B cell (primary cell): ENCODE results near the gene NPTN. TPM values are rescaled to one million over a fixed set of nuclear protein-coding genes. Genes with fewer than 3 reads are reported as not detected.
"Not testable (repeated sequence)": the region's sequence is repeated elsewhere in the genome, so short reads cannot be mapped to it uniquely, and the experiment has no call there.

ENCODE experiments used
- ATAC-seq: fragments of 200-7000 bp; cut with Tn5 transposase; one replicate; pipeline ENCODE4 v1.10.0; 2021; ENCODE audit warnings: low read depth, mild to moderate bottlenecking, moderate number of reproducible peaks, moderate library complexity
- CTCF ChIA-PET: fragments of 350-600 bp; sonication (Branson Sonifier 250); formaldehyde crosslinking; loops from one replicate; lab custom pipeline; 2021; ENCODE audit warnings: antibody characterized with exemption, inconsistent platforms; lab: Charles Lee
- POLR2A ChIA-PET: fragments of 350-600 bp; sonication (Branson Sonifier 250); formaldehyde crosslinking; loops from one replicate; lab custom pipeline; 2021; ENCODE audit warnings: antibody characterized with exemption; lab: Charles Lee
- DNase-seq: peaks from one replicate; pipeline ENCODE4 v3.0.0; 2013
- H2AFZ ChIP-seq: 2 replicates; pipeline ENCODE4 v1.6.1; 2012; ENCODE audit warnings: mild to moderate bottlenecking, low read depth, low read length; ENCODE audit not compliant: insufficient read depth, poor library complexity, severe bottlenecking
- H3K27ac ChIP-seq, 2 donors: 1 replicate in 1 of 2; 2 replicates in 1 of 2; pipeline ENCODE4 v1.5.1; 2012 to 2013; ENCODE audit warnings: low read length in 2 of 2, mild to moderate bottlenecking in 2 of 2, moderate library complexity in 1 of 2
- H3K27me3 ChIP-seq, 4 experiments: fragments of 200-600 bp in 1 of 4; sonication (generic) in 1 of 4; replicated peaks in 1 of 4; 1 replicate in 2 of 4; 2 replicates in 2 of 4; pipeline versions ENCODE4 v1.6.1 to v1.7.0; 2013 to 2016; ENCODE audit warnings: low read length in 3 of 4, mild to moderate bottlenecking in 2 of 4, mixed read lengths in 1 of 4, moderate library complexity in 1 of 4; ENCODE audit not compliant: insufficient read depth in 4 of 4, control insufficient read depth in 3 of 4; ENCODE audit errors: control extremely low read depth in 1 of 4
- H3K36me3 ChIP-seq, 2 experiments: replicated peaks in 1 of 2; 1 replicate in 1 of 2; 2 replicates in 1 of 2; pipeline versions ENCODE4 v1.6.1 to v1.7.1; 2013; ENCODE audit warnings: low read length in 1 of 2; ENCODE audit not compliant: insufficient read depth in 2 of 2, control insufficient read depth in 1 of 2; ENCODE audit errors: control extremely low read depth in 1 of 2, extremely low read depth in 1 of 2
- H3K4me1 ChIP-seq, 2 donors: fragments of 200-600 bp in 1 of 2; sonication (generic) in 1 of 2; 1 replicate in 1 of 2; 2 replicates in 1 of 2; pipeline versions ENCODE4 v1.5.1 to v1.6.1; 2013 to 2017; ENCODE audit warnings: low read length in 2 of 2; ENCODE audit not compliant: control insufficient read depth in 2 of 2, insufficient read depth in 2 of 2
- H3K4me2 ChIP-seq: replicated peaks from 2 replicates; pipeline ENCODE3; 2012; ENCODE audit warnings: mild to moderate bottlenecking, low read depth, low read length; ENCODE audit not compliant: poor library complexity, severe bottlenecking
- H3K4me3 ChIP-seq, 5 experiments: fragments of 200-600 bp in 1 of 5; sonication (generic) in 1 of 5; 1 replicate in 3 of 5; 2 replicates in 2 of 5; pipeline versions ENCODE4 v1.5.1 to v1.7.0; 2011 to 2016; ENCODE audit warnings: low read length in 4 of 5, mild to moderate bottlenecking in 4 of 5, low read depth in 2 of 5, control low read depth in 1 of 5, moderate library complexity in 1 of 5; ENCODE audit not compliant: insufficient read depth in 1 of 5; ENCODE audit errors: control extremely low read depth in 1 of 5, extremely low read depth in 1 of 5
- H3K79me2 ChIP-seq: fragments of 200-600 bp; sonication (generic); one replicate; pipeline ENCODE4 v1.6.0; 2016; ENCODE audit warnings: low read length; ENCODE audit not compliant: control insufficient read depth, insufficient read depth
- H3K9ac ChIP-seq: fragments of 200-600 bp; sonication (generic); 2 replicates; pipeline ENCODE4 v1.6.1; 2017; ENCODE audit warnings: mild to moderate bottlenecking, low read length, moderate library complexity
- H3K9me3 ChIP-seq, 3 donors: one replicate each; pipeline versions ENCODE4 v1.6.1 to v1.7.1; 2013; ENCODE audit warnings: low read length in 2 of 3; ENCODE audit not compliant: control insufficient read depth in 2 of 3, insufficient read depth in 1 of 3; ENCODE audit errors: control extremely low read depth in 1 of 3
- H4K20me1 ChIP-seq: 2 replicates; pipeline ENCODE4 v1.6.0; 2012; ENCODE audit warnings: mild to moderate bottlenecking, low read length; ENCODE audit not compliant: insufficient read depth, control insufficient read depth, poor library complexity, severe bottlenecking
- H3K27ac Mint-ChIP-seq: one replicate; pipeline ENCODE4 v1.8.0; 2021; ENCODE audit warnings: mixed read lengths
- H3K27me3 Mint-ChIP-seq: one replicate; pipeline ENCODE4 v1.8.0; 2021; ENCODE audit warnings: mixed read lengths
- H3K4me1 Mint-ChIP-seq: one replicate; pipeline ENCODE4 v1.8.0; 2021; ENCODE audit warnings: mixed read lengths
- H3K4me3 Mint-ChIP-seq: one replicate; pipeline ENCODE4 v1.8.0; 2021; ENCODE audit warnings: mixed read lengths
- H3K9me3 Mint-ChIP-seq: one replicate; pipeline ENCODE4 v1.8.0; 2022; ENCODE audit warnings: mixed read lengths; ENCODE audit not compliant: insufficient read depth
- CTCF ChIP-seq: fragments of 200-600 bp; IDR thresholded peaks from one replicate; pipeline ENCODE4 v1.8.0; 2022; ENCODE audit warnings: antibody characterized with exemption, mild to moderate bottlenecking
- EZH2 ChIP-seq: IDR thresholded peaks from 2 replicates; pipeline ENCODE4 v1.6.1; 2012; ENCODE audit warnings: borderline replicate concordance, low read depth, mild to moderate bottlenecking, moderate library complexity, low read length; ENCODE audit not compliant: insufficient read depth, poor library complexity, severe bottlenecking
- WGBS: methylation state at CpG from one replicate; pipeline ENCODE4 v1.1.5; 2013; ENCODE audit warnings: missing lambda C conversion rate; ENCODE audit not compliant: insufficient coverage; 5-methylcytosine and 5-hydroxymethylcytosine counted together
- intact Hi-C: fragments of 100-400 bp; cut with micrococcal nuclease; formaldehyde crosslinking; loops from one replicate; pipeline ENCODE4 v1.10.0; 2022
- polyA plus RNA-seq: library from polyadenylated mRNA; depleted of rRNA; stranded (reverse); fragments of >200 nt; gene quantifications from 2 replicates; pipeline ENCODE4 v1.2.3, GENCODE V29; 2012
- total RNA-seq, 2 donors: library from RNA; stranded (reverse); fragments of 120-200 nt in 1 of 2; gene quantifications; 1 replicate in 1 of 2; 2 replicates in 1 of 2; pipeline versions ENCODE4 v1.2.3 to v1.2.4, GENCODE V29; 2013 to 2022

Gene NPTN
- total and polyA plus RNA-seq, 2 donors (not counting 1 experiment from before 2014, with no cell fraction given) = 23.5 to 40.5 TPM

- no peak overlapping the region for H2AFZ ChIP-seq
- H3K9ac ChIP-seq = no peak overlapping the region
- intact Hi-C loops = no loop called here
- TF ChIP-seq CTCF = no peak
- TF ChIP-seq EZH2 = no peak
- POLR2A ChIA-PET = interaction anchor here (0.5 to 0.6 kb wide), 2 partner anchors 10 to 1420 kb away, joined by 3 to 6 read pairs; no protein-coding TSS in a partner anchor
- no peaks in the 10 kb centered on the region for H3K4me1 ChIP-seq
- no peaks in the 10 kb centered on the region for H3K27me3 ChIP-seq
- no peaks in the 10 kb centered on the region for H3K36me3 ChIP-seq
- Mint-ChIP-seq H3K27me3 (peaks cover 25% of the 10 kb centered on the region), H3K4me1 (no peaks in the 10 kb centered on the region), H3K4me3 (no peak overlapping the region), H3K27ac (no peak overlapping the region), H3K9me3 (peaks cover 6% of the 10 kb centered on the region)
- H3K27ac ChIP-seq = no peak overlapping the region
- CTCF ChIA-PET = interaction anchor here (1.5 kb wide), 1 partner anchor 11 kb away, joined by 8 read pairs; no protein-coding TSS in a partner anchor
- H3K9me3 ChIP-seq = no peaks in the 10 kb centered on the region
- H3K79me2 ChIP-seq = no peaks in the 10 kb centered on the region
- 100% methylated on average over 1 of the region's 6 CpGs for WGBS
- DNase-seq = no peak
- H3K4me3 ChIP-seq = no peak overlapping the region
- no peak overlapping the region for H3K4me2 ChIP-seq
- no peak for ATAC-seq
- H4K20me1 ChIP-seq = no peaks in the 10 kb centered on the region
Observed at GRCh38 chr15:73647259-73648013, 14.2 kb upstream of the NPTN start.

- H3K4me3 Mint-ChIP-seq, ATAC-seq, DNase-seq, H3K4me3 ChIP-seq, H3K4me1 ChIP-seq, H3K79me2 ChIP-seq, H3K36me3 ChIP-seq, H3K27ac ChIP-seq, CTCF ChIA-PET, POLR2A ChIA-PET, H4K20me1 ChIP-seq, H3K4me2 ChIP-seq, H3K27me3 ChIP-seq, H3K9ac ChIP-seq, H3K27ac Mint-ChIP-seq, H2AFZ ChIP-seq: not testable (repeated sequence)
- Mint-ChIP-seq H3K4me1 (peaks cover 11% of the 10 kb centered on the region), H3K9me3 (peaks cover 13% of the 10 kb centered on the region), H3K27me3 (peaks cover 21% of the 10 kb centered on the region)
- WGBS = 82% methylated on average over 2 of the region's 5 CpGs
- intact Hi-C loops = loop anchor here (5.0 to 10.0 kb wide), 5 partner anchors 353 to 1522 kb away; partner anchors contain the start of genes ARIH1, HEXA, MYO9A and NEO1
- peaks cover 3 to 14% (median 4%) of the 10 kb centered on the region in 3 donors for H3K9me3 ChIP-seq
Observed at GRCh38 chr15:73639464-73639863, 6.3 kb upstream of the NPTN start.
